Cerebellar nuclear complex (tissue), 1 donor: Measurements from ENCODE around the gene TM4SF1.
"Not testable (repeated sequence)": the region's sequence is repeated elsewhere in the genome, so short reads cannot be mapped to it uniquely, and the experiment has no call there.

Source experiments
- DNase-seq, 2 experiments: peaks; one replicate each; lab custom pipeline; 2025; lab: John Stamatoyannopoulos, UW

The TM4SF1 gene

DNA sequence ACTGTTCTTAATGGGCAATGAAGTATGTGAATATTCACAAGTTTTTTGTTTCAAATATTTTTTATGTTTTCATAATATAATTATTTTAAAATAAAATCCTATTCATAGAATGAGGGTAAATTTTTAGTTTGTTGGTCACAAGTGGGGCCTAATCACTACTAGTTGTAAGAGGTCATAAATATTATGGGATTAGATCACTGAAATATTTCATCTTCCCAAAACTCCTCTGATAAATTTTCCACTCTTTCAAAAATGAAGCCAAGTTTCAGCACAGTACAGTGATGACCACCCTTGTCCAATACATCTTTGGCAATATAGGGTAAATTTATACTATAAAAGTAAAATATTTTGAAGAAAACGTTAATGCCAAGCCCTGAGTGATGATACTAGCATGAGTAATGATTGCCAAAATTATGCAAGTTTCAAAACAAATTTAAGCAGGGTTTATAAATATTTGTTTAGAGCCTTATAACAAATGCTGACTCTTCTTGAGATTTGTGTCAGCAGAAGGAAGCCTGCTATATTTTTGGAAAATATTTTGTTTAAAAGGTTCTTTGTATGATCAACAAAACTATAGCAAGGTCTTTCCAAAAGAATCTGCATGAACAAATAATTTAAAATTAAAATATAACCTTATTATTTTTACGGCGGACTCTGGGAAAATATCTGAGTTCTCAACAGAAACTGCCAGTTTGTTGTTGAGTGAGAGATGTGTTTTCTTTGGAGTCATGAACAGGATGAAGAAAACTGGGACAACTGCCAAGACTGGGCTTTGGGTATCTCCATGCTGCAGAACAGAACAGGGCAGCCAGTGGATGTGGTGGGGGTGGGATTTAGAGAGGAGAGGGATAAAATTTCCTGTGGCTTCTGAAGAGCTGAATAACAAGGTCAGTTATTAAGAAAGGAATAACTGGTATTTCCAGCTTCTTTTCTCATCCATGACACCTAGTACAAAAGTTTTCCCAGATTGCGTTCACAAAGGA is 17.9 kb upstream of the TM4SF1 start:
- no peak for DNase-seq

DNA sequence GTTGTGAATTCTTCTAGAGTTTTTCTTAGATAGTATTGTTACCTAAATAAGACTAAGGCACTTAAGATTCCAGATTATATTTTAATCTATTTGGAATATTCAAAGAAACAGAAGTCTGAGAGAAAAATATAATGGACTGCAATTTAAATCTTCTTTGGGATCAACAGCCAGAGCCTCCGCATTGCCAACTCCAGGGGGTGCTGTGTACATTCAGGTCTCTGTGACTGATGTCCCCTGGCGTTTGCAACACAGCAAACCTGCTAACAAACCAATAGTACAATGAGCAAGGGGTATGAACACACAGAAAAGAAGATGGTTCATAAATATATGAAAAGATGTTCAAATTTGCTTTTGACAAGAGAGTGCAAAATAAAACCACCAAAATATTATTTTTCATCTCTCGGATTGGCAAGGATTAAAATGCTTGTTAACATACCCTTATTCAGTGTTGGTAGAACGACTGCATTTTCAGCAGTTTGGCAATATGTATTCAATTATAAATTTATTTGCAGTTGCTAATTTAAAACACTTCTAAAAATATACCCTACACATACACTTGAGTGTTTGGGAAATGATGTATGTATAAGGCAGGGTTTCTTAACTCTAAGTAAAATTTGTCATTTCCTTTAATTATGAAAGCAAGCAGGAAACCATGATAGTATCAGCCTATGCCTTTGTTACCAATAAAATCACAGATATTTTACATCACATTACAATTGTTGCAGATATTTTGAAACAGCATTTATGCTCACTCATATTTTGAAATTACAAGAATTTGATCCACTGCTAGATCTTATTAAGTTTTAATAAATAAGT is 16.1 kb upstream of the TM4SF1 start:
- DNase-seq, result no peak

DNA sequence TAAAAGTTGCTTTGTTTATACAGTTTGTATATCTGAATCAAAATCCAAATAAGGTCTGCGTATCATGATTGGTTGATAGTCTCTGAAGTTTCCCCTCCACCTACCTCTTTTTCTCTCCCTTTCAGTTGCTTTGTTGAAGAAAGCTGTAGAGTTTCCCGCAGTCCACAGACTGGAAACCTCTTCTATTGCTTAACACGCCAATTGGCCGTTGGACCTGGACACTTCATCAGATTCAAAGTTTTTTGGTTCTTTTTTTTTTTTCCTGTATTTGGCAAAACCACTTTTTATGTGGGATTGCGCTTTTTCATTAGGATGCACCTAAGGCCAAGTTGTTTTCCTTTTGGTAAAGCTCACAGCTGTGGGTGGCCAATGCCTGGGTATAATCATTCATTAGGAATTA is 14.5 kb upstream of the TM4SF1 start:
- DNase-seq, result no peak

DNA sequence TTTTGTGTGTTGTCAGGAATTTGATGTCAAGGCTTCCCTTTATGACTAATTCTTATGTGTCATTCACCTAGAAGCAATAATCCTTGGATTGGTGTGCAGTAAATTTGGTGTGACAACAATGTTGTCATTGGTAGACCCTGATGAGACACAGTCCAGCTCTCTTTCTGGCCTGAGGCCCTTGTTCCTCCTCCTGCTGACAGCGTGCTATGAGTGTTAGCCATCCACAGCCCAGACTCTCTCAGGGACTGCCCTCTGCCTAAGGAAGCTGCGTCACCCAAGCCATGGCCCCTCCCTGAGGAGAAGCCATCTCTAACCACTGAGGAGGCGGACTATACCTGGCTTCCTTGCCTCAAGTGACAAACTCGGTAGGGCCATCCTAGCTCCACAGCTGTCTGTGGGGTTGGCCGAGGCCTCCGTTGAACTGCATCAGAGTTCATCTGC is 13.3 kb upstream of the TM4SF1 start:
- DNase-seq, result no peak

DNA sequence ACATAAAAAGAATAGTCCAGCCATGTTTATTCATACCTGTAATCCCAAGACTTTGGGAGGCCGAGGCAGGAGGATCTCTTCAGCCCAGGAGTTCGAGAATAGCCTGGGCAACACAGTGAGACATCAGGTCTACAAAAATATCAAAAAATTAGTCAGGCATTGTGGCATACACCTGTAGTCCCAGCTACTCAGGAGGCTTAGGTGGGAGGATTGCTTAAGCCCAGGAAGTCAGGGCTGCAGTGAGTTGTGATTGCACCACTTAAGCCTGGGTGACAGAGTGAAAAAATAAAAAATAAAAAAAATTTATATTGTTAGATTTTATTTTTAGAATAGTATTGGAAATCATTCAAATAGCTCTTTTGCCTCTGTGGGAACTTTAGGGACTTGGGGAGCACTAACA is 12.8 kb upstream of the TM4SF1 start:
- DNase-seq, result no peak

DNA sequence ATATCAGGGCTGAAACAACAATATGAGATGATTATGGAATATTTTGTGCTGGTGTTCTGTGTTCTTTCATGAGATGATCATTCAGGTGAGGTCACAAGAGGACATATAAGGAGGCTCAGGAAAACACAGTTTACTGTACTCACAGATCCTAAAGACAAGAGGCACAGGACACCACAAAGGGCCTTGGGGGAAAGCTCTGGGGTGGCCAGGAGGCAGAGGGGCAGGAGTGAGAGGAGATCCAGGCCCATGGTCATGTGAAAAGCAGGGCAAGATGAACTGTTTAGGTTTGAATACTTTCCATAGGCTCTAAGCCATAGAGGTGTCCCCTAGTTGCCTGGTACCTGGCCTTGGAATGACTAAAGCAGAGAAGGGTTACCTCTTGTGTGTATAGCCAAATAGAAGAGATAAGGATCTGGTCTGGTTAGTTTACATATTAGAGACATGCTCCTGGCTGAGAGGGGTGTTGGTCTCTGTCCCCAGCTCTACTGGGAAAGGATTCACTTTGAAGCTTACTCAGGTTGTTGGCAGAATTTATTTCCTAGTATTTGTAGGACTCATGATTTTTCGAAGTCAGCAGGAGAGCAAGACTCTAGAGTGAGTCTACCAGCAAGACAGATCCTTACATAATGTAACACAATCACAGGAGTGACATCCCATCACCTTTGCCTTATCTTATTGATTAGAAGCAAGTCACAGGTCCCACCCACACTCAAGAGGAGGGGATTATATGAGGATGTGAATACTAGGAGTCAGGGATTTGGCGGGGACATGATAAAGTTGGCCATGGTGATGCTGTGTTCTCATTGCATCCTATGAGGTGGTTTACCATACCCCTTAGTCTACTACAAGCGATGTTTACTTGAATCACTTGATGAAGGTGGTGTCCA is 11.3 kb upstream of the TM4SF1 start:
- no peak for DNase-seq

DNA sequence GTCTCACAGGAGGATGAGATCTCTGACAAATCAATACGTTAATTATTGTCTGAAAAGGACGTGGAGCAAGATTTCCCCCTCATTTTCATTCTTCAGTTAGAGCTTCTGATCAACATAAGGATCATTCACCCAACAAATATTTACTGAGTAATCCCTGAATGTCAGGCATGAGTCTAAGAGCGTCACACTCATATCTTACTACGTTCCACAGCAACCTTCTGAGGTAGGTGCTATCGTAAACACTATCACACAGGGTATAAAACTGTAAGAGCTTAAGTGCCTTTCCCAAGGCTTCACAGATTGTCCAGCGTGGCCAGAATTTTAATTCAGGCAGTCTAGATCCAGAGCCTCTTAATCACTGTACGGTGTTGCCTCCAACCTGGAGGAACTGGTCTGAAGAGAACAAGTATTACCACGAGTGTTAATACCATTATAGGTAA is 10.6 kb upstream of the TM4SF1 start:
- no peak for DNase-seq

DNA sequence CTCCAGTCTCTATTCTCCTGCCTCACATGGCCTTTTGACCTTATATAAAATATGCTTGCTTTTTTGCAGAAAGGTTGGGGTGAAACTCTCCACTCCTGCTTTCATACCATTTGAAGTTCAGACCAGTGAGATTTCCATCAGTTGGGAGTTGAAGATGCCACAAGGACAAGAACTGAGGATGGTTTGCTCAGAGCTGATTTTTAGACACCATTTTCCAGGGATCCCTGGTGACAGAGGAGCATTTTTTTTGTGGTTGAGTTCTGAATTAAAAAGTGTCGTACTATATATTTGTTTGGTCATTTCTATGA is 8.8 kb upstream of the TM4SF1 start:
- no peak for DNase-seq

DNA sequence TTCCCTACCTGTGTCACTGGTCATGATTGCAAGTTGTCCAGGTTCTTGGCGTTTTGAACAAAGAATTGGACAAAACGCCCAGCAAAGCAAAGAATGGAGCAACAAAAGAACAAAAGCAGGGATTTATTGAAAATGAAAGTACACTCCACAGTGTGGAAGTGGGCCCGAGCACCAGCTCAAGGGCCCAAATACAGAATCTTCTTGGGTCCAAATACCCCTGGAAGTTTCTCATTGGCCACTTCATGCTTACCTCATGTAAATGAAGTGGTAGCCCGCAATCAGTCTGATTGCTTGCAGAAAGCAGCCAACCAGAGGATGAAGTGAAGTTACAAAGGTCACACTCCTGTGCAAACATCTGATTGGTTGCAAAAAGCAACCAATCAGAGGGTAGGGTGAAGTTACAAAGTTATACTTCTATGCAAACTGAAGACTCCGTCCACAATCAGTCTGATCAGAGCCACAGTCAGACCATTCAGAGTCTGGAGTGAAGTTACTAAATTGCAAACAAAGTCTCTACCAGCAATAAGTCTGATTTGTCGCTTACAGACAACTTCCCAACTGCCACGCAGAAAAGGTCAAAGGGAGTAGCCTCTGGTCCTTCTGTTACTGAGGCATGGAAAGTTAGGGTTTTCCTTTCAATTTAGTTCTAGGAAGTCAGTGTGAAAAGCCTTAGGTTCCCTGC is 8.3 kb upstream of the TM4SF1 start:
- DNase-seq, result no peak

DNA sequence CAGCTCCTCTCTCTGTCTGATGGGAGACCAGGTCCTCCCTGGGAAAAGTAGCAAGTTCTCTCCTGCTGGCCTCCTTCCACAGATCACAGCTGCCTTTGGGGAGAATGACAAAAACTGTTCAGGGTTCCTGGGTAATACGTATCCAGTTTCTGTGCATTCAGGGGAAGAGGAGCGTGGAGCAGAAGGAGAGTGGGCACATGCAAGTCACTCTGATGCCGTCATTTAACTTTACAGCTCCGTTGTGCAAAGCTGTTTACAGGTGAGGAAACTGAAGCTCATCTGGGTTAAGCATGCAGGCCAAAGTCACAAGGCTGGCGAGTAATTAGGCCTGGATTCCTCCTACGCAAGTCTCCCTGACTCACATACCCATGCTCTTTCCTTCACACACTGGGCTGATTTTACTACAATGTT is 7.5 kb upstream of the TM4SF1 start:
- no peak for DNase-seq

DNA sequence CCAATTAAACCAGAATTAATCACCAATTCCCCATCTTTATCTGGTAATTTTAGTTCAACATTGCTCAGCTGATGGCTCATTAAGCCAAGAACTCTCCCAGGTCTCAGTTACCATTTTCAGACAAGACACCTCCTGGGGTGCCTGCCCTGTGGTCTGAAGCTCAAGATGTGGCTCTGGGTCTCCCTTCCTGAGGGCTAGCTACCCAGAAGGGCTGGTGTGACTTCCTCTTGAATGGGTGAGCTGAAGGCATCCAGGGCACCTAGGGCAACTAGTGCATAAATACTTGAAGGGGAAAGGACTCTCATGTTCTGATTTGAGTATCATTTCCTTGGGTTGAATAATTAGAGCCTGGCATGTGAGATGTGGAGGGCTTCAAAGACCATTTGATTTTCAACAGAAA is 6.7 kb upstream of the TM4SF1 start:
- no peak for DNase-seq

DNA sequence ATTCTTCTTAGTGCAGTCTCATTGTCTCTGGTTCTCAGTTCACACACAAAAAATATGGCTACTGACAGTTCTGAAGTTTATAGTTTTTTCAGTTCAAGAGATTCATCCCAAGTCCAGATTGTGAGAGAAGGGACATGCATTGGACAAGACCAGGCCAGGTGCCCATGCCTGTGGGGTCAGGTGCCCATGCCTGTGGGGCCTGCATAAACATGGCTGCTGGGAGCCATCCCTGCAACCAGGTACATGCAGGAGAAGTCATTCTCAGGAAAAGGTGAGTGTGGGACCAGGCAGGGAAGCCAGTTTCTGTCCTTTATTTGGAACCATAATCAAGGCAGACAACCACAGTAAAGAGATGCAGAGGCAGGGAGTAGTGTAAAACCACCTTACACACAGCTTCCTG is 6.3 kb upstream of the TM4SF1 start:
- DNase-seq, result no peak

DNA sequence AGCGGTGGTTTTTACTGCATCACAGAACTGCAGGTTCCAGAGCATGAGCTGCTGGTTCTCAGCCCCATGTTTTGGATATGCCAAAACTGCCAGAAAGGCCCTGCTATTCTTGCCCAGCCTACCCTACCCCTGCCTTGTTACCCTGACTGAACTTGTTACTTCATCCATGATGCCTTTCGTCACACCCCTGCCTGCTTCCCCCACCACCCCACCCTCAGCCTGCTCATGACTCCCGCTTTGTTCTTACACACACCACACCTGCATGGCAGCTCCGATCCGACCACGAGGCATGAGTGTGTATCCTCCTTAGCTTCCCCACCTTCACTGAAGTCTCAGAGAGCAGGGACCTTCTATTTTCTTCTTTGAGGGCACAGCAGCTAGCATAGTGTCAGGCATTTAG is 5.1 kb upstream of the TM4SF1 start:
- no peak for DNase-seq

DNA sequence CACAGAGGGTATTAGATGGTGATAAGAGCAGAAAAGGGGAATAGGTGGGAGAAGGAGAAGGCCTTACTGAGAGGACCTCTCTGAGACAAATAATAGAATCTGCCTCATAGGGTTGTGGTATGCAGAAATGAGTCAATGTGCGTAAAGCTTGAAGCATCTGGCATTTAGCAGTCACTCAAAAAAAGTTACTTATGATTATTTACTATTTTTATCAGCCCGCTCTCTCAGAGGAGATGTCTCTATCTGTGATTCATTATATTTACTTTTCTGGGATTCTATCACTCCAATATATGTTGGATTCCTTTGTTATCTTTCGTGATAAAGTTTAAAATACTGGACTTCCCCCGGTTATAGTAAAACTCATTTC is 4.6 kb upstream of the TM4SF1 start:
- DNase-seq, result no peak

DNA sequence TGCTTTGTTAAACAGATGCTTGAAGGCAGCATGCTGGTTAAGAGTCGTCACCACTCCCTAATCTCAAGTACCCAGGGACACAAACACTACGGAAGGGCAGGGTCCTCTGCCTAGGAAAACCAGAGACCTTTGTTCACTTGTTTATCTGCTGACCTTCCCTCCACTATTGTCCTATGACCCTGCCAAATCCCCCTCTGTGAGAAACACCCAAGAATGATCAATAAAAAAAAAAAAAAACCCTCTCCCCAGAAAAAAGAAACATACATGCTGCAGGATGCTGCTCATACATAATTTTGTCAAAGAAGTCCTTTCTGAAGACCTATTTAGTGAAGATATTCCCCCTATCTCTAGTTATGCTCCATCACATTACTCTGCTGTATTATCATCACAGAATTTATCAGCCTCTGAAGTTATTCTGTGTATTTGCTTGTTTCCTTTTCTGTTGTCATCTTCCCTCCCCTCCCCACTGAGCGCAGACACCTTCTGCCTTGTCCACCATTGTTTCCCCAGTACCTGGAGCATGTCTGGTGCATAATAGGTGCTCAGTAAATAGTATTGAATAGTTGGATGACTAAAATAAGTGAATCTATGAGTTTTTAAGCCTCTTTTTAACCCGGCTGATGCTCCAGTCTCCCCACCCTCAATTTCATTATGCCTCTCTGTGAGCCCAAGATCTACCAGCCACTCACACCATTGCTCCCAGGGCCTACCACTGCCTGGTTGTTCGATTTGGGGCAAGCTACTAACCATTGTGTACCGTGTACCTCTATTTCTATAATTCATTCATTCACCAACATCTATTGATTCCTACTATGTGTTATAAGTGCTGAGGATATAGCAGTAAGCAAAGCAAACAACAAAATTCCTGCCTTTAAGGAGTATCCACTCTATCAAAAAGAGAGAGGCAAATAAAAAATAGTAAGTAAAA is 4.0 kb upstream of the TM4SF1 start:
- DNase-seq, result no peak

DNA sequence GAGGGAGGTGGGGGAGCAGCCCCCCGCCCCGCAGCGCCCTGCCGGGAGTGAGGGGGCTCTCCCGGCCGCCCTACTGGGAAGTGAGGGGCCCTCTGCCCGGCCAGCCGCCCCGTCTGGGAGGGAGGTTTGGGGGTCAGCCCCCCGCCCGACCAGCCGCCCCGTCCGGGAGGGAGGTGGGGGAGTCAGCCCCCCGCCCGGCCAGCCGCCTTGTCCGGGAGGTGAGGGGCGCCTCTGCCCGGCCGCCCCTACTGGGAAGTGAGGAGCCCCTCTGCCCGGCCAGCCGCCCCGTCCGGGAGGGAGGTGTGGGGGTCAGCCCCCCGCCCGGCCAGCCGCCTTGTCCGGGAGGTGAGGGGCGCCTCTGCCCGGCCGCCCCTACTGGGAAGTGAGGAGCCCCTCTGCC is 2.8 kb upstream of the TM4SF1 start:
- not testable (repeated sequence) for DNase-seq

DNA sequence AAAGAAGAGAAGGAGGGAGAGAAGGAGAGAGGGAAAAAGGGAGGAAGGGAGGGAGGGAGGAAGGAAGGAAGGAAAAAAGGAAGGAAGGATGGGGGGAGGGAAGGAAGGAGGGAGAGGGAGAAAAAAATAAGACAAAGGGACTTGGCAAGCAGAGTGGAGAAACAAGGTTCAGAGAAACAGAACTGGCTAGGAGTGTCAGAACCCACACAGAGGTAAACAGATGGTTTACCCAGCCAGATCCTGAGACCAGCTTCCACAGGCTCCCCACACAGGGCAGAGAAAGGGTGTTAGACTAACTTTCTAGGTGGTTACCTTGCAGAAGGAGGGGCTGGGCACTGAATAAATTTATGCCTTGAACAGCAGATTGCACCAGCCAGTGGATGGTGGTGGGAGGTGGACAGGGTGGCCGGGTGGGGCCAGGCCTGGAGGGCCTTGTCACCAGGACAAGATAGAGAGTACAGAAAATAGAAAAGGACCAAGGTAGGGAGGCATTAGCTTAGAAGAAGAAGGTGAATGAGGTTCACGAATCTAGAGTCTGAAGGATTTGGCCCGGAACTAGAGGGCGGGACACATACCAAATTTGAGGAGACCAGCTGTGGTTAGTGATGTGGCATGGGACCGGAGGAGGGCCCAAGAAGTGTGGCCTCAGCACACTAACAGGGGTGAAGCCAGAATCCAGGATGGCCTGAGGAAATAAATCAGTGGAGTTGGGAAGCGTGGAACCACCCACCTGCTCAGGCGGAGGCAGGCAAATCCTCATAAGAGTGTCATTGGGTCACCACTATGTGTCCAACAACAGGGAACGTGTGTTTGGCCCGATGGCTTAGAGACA is 1.2 kb upstream of the TM4SF1 start:
- no peak for DNase-seq

DNA sequence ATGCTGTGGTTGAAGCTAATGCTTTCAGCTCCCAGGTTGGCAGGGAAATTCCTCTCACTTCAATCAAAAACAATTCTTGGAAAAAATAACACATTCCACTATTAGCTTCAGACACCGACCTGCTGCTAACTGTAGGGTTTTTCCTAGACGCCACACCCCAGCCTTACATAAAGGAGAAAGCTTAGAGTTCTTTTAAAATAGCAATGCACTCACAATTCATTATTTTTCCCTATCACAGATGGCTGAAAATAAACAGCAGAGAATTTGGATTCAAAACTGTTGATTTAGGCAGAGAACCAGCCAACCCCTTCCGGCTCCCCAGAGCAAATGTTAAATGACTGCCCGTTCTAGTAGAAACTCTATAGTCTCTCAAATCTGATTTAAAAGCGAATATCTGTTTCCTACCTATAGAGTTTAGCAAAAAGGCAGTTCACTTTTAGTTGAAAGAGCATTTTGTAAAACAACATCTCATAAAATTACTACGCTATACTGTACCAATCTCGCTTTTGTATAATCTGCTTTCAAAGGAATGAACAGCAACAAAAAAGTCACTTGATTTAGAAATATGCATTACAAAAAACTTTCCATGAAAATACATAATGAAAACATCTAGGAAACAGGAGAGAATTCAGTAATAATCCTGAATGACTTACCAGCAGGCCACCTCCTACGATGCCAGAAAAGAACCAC is 586 bp downstream of the TM4SF1 start:
- DNase-seq, result no peak
